Upper lobe of left lung (tissue), 6 donors: ENCODE data around the gene KCNIP1. TPM values are rescaled to one million over a fixed set of nuclear protein-coding genes. Genes with fewer than 3 reads are reported as not detected.

Experiments used
- ATAC-seq, 2 donors: fragments of 200-7000 bp; cut with Tn5 transposase; one replicate each; pipeline ENCODE4 v1.9.1; 2022; ENCODE audit warnings: mild to moderate bottlenecking in 2 of 2, moderate library complexity in 2 of 2; ENCODE audit not compliant: low FRiP score in 2 of 2
- DNase-seq, 2 donors: peaks; one replicate each; pipeline ENCODE4 v3.0.0-alpha.2; 2019 to 2020
- H3K27ac ChIP-seq, 4 donors: fragments of 200-600 bp; sonication (generic); one replicate each; pipeline ENCODE4 v1.5.1; 2016 to 2019
- H3K27me3 ChIP-seq, 4 donors: fragments of 200-600 bp; sonication (generic); one replicate each; pipeline ENCODE4 v1.5.1; 2017 to 2019
- H3K36me3 ChIP-seq, 4 donors: fragments of 200-600 bp; sonication (generic); one replicate each; pipeline ENCODE4 v1.5.1; 2016 to 2019
- H3K4me1 ChIP-seq, 4 donors: fragments of 200-600 bp; sonication (generic); one replicate each; pipeline ENCODE4 v1.5.1; 2018 to 2019
- H3K4me3 ChIP-seq, 4 donors: fragments of 200-600 bp; sonication (generic); one replicate each; pipeline ENCODE4 v1.5.1; 2017 to 2019; ENCODE audit warnings: mild to moderate bottlenecking in 2 of 4, moderate library complexity in 1 of 4
- H3K9me3 ChIP-seq, 4 donors: fragments of 200-600 bp; sonication (generic); one replicate each; pipeline ENCODE4 v1.5.1; 2018 to 2019
- EP300 ChIP-seq, 4 donors: sonication (generic); formaldehyde crosslinking; IDR thresholded peaks; one replicate each; pipeline ENCODE4 v1.5.1; 2017; ENCODE audit warnings: antibody characterized with exemption in 4 of 4, control low read depth in 2 of 4
- POLR2A ChIP-seq, 4 donors: fragments of 450-650 bp; IDR thresholded peaks; one replicate each; pipeline ENCODE4 v1.5.1; 2016 to 2017; ENCODE audit warnings: antibody characterized with exemption in 4 of 4, mild to moderate bottlenecking in 2 of 4
- POLR2AphosphoS5 ChIP-seq, 2 donors: sonication (generic); formaldehyde crosslinking; IDR thresholded peaks; one replicate each; pipeline ENCODE4 v1.5.1; 2017; ENCODE audit warnings: antibody characterized with exemption in 2 of 2
- WGBS, 2 donors: methylation state at CpG; one replicate each; pipeline ENCODE4 v1.1.5; 2017 to 2018; 5-methylcytosine and 5-hydroxymethylcytosine counted together
- total RNA-seq, 6 donors: library from RNA; depleted of rRNA in 4 of 6; stranded (reverse); fragments of >200 nt in 4 of 6; gene quantifications; one replicate each; pipeline versions ENCODE4 v1.1.0 to v1.2.1, GENCODE V29; 2016 to 2021
- TF ChIP-seq, protein P1 (sequence below), 6 experiments: fragments of 450-650 bp in 4 of 6; fragments of 200-600 bp in 2 of 6; sonication (generic) in 2 of 6; IDR thresholded peaks; one replicate each; pipeline ENCODE4 v1.5.1; 2016 to 2019; ENCODE audit warnings: antibody characterized with exemption in 6 of 6
- donor health status: DM: no; HTN: no; CAD: no; lungs with moderate emphysema.
- donor health status: DM: no; HTN: yes; CAD: no; lungs with severe emphysema.

KCNIP1 gene
- total RNA-seq, 6 donors from 2014 or later: 1.9 to 3.3 (median 2.9) TPM; not detected in 1

GRCh38 chr5:170490381-170490780 is 13.4 kb upstream of the KCNIP1 start:
- no peak overlapping the region for H3K27ac ChIP-seq
- ATAC-seq: no peak
- WGBS, 2 donors: 70 to 81% methylated on average over 3 of the region's 3 CpGs

GRCh38 chr5:170491479-170491878 is 12.3 kb upstream of the KCNIP1 start:
- no peak for TF ChIP-seq EP300 (IDR thresholded peaks at IDR 0.05)
- TF ChIP-seq, protein P1, sequence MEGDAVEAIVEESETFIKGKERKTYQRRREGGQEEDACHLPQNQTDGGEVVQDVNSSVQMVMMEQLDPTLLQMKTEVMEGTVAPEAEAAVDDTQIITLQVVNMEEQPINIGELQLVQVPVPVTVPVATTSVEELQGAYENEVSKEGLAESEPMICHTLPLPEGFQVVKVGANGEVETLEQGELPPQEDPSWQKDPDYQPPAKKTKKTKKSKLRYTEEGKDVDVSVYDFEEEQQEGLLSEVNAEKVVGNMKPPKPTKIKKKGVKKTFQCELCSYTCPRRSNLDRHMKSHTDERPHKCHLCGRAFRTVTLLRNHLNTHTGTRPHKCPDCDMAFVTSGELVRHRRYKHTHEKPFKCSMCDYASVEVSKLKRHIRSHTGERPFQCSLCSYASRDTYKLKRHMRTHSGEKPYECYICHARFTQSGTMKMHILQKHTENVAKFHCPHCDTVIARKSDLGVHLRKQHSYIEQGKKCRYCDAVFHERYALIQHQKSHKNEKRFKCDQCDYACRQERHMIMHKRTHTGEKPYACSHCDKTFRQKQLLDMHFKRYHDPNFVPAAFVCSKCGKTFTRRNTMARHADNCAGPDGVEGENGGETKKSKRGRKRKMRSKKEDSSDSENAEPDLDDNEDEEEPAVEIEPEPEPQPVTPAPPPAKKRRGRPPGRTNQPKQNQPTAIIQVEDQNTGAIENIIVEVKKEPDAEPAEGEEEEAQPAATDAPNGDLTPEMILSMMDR (IDR thresholded peaks at IDR 0.05): no peak
- TF ChIP-seq POLR2AphosphoS5 (IDR thresholded peaks at IDR 0.05): no peak
- no peak for TF ChIP-seq POLR2A (IDR thresholded peaks at IDR 0.05)
- Histone ChIP-seq H3K9me3 (no peaks in the 10 kb centered on the region), H3K36me3 (no peaks in the 10 kb centered on the region), H3K4me1 (peaks cover 7 to 16% (median 12%) of the 10 kb centered on the region in 4 donors), H3K4me3 (no peak overlapping the region), H3K27me3 (no peaks in the 10 kb centered on the region), H3K27ac (peak overlapping the region in 1 of 4 donors; percentile 61)
- DNase-seq (no peak), ATAC-seq (peak in 1 of 2 donors; percentile 78)
- 32% methylated on average over 5 of the region's 5 CpGs for WGBS, 2 donors

More at GRCh38 chr5:170490381-170490780, 13.4 kb upstream of the KCNIP1 start:
- DNase-seq: no peak
- Histone ChIP-seq H3K4me3 (no peak overlapping the region), H3K27me3 (no peaks in the 10 kb centered on the region), H3K4me1 (peaks cover 7 to 16% (median 12%) of the 10 kb centered on the region in 4 donors), H3K36me3 (no peaks in the 10 kb centered on the region), H3K9me3 (no peaks in the 10 kb centered on the region)
- no peak for TF ChIP-seq EP300 (IDR thresholded peaks at IDR 0.05)
- TF ChIP-seq POLR2AphosphoS5 (IDR thresholded peaks at IDR 0.05): no peak
- no peak for TF ChIP-seq POLR2A (IDR thresholded peaks at IDR 0.05)
- TF ChIP-seq, protein P1 (IDR thresholded peaks at IDR 0.05): no peak

DNA sequence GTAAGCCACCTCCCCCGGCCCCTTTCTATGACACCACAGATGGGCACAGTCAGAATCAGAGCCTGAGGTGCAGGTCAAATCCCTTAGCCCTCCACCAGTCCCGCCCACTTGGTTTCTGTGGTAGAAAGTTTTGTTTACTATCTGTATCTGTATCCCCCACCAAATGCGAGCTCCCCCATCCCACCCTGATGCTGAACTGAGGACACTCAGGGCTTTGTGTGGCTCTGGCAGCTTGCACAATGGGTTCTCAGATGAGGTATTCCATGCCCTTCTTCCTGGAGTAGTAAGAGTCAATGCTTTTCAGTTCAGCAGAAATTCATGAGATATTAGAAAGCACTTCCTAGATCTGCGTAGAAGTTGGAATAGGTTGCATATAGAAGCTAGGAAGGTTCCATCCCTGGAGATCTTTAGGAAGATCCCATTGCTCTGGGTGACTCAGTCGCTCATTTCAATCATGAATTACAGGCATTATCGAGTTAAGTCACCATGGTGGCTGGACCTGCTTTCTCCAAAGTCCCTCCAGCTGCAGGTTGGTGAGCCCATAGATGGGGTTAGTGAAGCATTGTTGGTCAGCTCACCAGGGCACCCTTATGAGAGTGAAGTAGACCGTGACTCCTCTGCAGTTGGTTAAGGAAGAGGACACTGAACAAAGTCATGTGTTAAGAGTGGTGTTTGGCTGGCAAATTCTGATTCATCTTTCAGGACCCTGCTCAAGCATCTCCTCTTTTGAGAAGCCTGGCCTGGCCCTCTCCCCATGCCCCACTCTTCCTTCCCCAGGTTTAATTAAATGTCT is 10.6 kb upstream of the KCNIP1 start:
- ATAC-seq (no peak), DNase-seq (no peak)
- H3K4me1 ChIP-seq: peaks cover 7 to 16% (median 12%) of the 10 kb centered on the region in 4 donors
- no peaks in the 10 kb centered on the region for H3K36me3 ChIP-seq
- H3K27ac ChIP-seq: no peak overlapping the region
- 91 to 95% methylated on average over 7 of the region's 7 CpGs for WGBS, 2 donors
- no peaks in the 10 kb centered on the region for H3K27me3 ChIP-seq
- no peaks in the 10 kb centered on the region for H3K9me3 ChIP-seq
- no peak overlapping the region for H3K4me3 ChIP-seq
- TF ChIP-seq POLR2AphosphoS5 (IDR thresholded peaks at IDR 0.05): no peak
- no peak for TF ChIP-seq EP300 (IDR thresholded peaks at IDR 0.05)
- TF ChIP-seq, protein P1 (IDR thresholded peaks at IDR 0.05): no peak
- TF ChIP-seq POLR2A (IDR thresholded peaks at IDR 0.05): no peak

GRCh38 chr5:170494041-170494440 is 9.8 kb upstream of the KCNIP1 start:
- 73 to 93% methylated on average over 1 to 2 of the region's 2 CpGs for WGBS, 2 donors
- TF ChIP-seq POLR2AphosphoS5 (IDR thresholded peaks at IDR 0.05) (no peak), EP300 (IDR thresholded peaks at IDR 0.05) (no peak), POLR2A (IDR thresholded peaks at IDR 0.05) (no peak)
- TF ChIP-seq, protein P1 (IDR thresholded peaks at IDR 0.05): no peak
- H3K27ac ChIP-seq: no peak overlapping the region
- no peak for DNase-seq
- H3K4me3 ChIP-seq: no peak overlapping the region
- no peaks in the 10 kb centered on the region for H3K36me3 ChIP-seq
- H3K4me1 ChIP-seq: peaks cover 7 to 16% (median 12%) of the 10 kb centered on the region in 4 donors
- no peak for ATAC-seq
- H3K27me3 ChIP-seq: no peaks in the 10 kb centered on the region
- H3K9me3 ChIP-seq: no peaks in the 10 kb centered on the region
